Measurements from ENCODE around the gene SST.

SST gene

DNA sequence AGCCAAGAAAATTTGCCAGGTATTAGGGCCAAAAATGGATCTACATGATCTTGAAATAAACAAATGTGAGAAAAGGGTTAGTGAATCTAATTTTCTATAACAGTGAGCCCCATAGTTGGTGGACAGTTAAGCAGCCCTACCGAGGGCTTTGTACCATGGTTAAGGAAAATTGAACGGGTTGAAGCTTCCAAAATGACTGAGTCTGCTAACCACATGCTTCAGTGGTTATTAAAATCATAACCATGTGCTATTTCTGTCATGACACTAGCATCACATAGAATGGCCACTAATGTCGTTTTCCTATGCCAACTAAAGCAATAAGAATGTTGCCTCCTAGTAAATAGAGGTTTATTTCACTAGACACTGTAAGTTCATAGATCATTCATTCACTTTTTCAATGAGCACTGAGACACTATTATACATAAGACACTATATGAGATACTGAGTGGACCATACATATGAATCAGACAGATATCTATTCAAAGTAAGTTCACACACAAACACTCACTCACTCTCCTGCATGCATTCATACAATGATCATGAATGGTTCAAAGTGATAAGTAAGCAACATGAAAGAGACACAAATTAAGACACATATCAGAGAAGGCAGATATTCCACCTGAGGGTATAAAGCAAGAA lies 4.3 kb downstream of the SST start:
- Histone ChIP-seq H3K4me3 (ENCODE audit: low read depth, low read length) (no peak overlapping the region), H3K27ac (no peak overlapping the region), H3K27me3 (ENCODE audit: insufficient read depth, low read depth, severe bottlenecking) (peaks cover 52% of the 10 kb centered on the region), H3K9me3 (ENCODE audit: severe bottlenecking) (no peaks in the 10 kb centered on the region), H3K36me3 (no peaks in the 10 kb centered on the region)
- TF ChIP-seq, protein P1, sequence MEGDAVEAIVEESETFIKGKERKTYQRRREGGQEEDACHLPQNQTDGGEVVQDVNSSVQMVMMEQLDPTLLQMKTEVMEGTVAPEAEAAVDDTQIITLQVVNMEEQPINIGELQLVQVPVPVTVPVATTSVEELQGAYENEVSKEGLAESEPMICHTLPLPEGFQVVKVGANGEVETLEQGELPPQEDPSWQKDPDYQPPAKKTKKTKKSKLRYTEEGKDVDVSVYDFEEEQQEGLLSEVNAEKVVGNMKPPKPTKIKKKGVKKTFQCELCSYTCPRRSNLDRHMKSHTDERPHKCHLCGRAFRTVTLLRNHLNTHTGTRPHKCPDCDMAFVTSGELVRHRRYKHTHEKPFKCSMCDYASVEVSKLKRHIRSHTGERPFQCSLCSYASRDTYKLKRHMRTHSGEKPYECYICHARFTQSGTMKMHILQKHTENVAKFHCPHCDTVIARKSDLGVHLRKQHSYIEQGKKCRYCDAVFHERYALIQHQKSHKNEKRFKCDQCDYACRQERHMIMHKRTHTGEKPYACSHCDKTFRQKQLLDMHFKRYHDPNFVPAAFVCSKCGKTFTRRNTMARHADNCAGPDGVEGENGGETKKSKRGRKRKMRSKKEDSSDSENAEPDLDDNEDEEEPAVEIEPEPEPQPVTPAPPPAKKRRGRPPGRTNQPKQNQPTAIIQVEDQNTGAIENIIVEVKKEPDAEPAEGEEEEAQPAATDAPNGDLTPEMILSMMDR (IDR thresholded peaks at IDR 0.05; ENCODE audit: low read depth, low read length), result no peak
- no peak for DNase-seq

DNA sequence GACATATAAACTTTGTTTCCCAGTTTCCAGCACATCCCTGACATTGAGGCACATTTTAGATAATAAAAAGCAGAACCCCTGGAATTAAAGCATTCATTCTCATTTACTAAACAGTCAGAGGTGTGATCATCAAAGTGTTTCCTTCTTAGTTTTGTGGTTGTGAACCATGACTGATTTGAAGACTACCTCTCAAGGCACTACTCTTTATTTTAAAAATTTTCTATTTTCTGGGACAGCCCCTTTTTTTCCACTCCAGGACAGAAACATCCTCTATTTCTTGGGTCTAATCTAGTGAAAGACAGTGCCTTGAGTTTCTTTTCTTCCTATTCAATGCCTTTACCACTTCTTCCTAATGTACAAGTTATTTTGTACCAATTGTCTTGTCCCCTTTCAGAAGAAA lies 5.2 kb downstream of the SST start:
- Histone ChIP-seq H3K4me3 (ENCODE audit: low read depth, low read length) (no peak overlapping the region), H3K27ac (no peak overlapping the region), H3K36me3 (no peaks in the 10 kb centered on the region), H3K9me3 (ENCODE audit: severe bottlenecking) (no peaks in the 10 kb centered on the region), H3K27me3 (ENCODE audit: insufficient read depth, low read depth, severe bottlenecking) (peaks cover 44% of the 10 kb centered on the region)
- DNase-seq, result no peak
- TF ChIP-seq, protein P1 (IDR thresholded peaks at IDR 0.05; ENCODE audit: low read depth, low read length), result no peak

DNA sequence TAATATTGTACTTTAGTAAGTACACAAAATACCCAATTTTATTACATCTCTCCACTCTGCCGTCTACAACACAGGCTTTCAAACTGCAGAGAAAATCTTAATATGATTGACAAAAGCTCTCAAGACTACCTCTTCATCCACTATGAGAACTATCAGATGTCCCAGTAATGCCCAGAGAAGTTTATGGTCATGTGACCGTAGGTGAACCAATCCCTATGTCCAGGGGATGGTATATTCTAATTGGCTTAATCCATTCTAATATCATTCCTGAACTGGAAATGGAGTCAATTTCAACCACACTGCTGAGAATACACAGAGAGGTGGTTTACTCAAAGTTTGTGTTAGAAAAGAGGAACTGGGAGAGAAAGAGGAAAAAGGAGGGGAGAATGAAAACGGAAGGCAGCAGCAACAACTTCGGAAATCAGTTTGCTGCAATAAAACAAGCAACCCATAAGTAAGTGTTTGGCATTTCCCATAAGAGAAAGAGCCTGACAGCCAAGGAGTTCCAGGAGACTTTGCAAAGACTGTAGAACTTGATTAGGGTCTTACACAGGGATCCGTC lies 7.3 kb downstream of the SST start:
- Histone ChIP-seq H3K36me3 (no peaks in the 10 kb centered on the region), H3K9me3 (ENCODE audit: severe bottlenecking) (no peaks in the 10 kb centered on the region), H3K27me3 (ENCODE audit: insufficient read depth, low read depth, severe bottlenecking) (peaks cover 32% of the 10 kb centered on the region), H3K4me3 (ENCODE audit: low read depth, low read length) (no peak overlapping the region), H3K27ac (no peak overlapping the region)
- DNase-seq, result no peak
- TF ChIP-seq, protein P1 (IDR thresholded peaks at IDR 0.05; ENCODE audit: low read depth, low read length), result no peak

GRCh38 chr3:187661267-187661666 lies 8.9 kb downstream of the SST start:
- Histone ChIP-seq H3K27me3 (ENCODE audit: insufficient read depth, low read depth, severe bottlenecking) (peaks cover 31% of the 10 kb centered on the region), H3K27ac (no peak overlapping the region), H3K9me3 (ENCODE audit: severe bottlenecking) (no peaks in the 10 kb centered on the region), H3K36me3 (no peaks in the 10 kb centered on the region), H3K4me3 (ENCODE audit: low read depth, low read length) (no peak overlapping the region)
- TF ChIP-seq, protein P1 (IDR thresholded peaks at IDR 0.05; ENCODE audit: low read depth, low read length), result no peak
- no peak for DNase-seq

- no peak for DNase-seq
- Histone ChIP-seq H3K4me3 (ENCODE audit: low read depth, low read length) (no peak overlapping the region), H3K36me3 (no peaks in the 10 kb centered on the region), H3K9me3 (ENCODE audit: severe bottlenecking) (peaks cover 2% of the 10 kb centered on the region), H3K27ac (no peak overlapping the region), H3K27me3 (ENCODE audit: insufficient read depth, low read depth, severe bottlenecking) (peaks cover 32% of the 10 kb centered on the region)
- TF ChIP-seq, protein P1 (IDR thresholded peaks at IDR 0.05; ENCODE audit: low read depth, low read length), result no peak
These were observed 18.9 kb downstream of the SST start for GRCh38 chr3:187651282-187651681.

DNA sequence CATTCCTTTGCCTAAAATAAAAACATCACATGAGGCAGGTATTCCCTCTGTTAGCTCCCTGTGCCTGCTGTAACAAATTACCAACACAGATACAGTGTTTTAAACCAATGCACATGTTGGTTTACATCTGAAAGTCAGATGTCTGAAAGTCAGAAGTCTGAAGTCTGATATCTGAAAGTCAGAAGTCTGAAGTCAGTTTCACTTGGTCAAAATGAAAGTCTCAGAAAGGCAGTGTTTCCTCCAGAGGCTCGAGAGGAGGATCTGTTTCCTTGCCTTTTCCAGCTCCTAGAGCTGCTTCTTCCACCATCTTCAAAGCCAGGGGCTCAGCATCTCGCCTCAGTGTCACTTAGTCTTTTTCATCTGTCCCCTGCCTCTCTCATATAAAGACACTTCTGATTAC lies 22.0 kb downstream of the SST start:
- Histone ChIP-seq H3K27me3 (ENCODE audit: insufficient read depth, low read depth, severe bottlenecking) (peaks cover 29% of the 10 kb centered on the region), H3K9me3 (ENCODE audit: severe bottlenecking) (no peaks in the 10 kb centered on the region), H3K27ac (no peak overlapping the region), H3K4me3 (ENCODE audit: low read depth, low read length) (no peak overlapping the region), H3K36me3 (no peaks in the 10 kb centered on the region)
- TF ChIP-seq, protein P1 (IDR thresholded peaks at IDR 0.05; ENCODE audit: low read depth, low read length), result no peak
- no peak for DNase-seq
